K562 (cell line): Measurements from ENCODE around the gene DUSP3. TPM values are rescaled to one million over a fixed set of nuclear protein-coding genes. Genes with fewer than 3 reads are reported as not detected.

ENCODE experiments used
- CHD1 ChIP-seq: fragments of 200-600 bp; sonication (generic); IDR thresholded peaks from one replicate; pipeline ENCODE4 v1.6.1; 2012; ENCODE audit warnings: mild to moderate bottlenecking, moderate library complexity, low read length, inconsistent platforms
- CXXC5 ChIP-seq: fragments of 250-450 bp; sonication (Bioruptor Pico); IDR thresholded peaks from 2 replicates; pipeline ENCODE4 v1.8.0; 2022; ENCODE audit warnings: inconsistent platforms, mild to moderate bottlenecking, moderate library complexity
- FOXM1 ChIP-seq, 2 experiments: fragments of 450-650 bp in 1 of 2; sonication (generic) in 1 of 2; formaldehyde crosslinking in 1 of 2; IDR thresholded peaks; 2 replicates each; pipeline versions ENCODE4 v1.6.1 to v1.9.0; 2017 to 2022; ENCODE audit warnings: low read depth in 2 of 2, mild to moderate bottlenecking in 2 of 2, missing genetic modification reagents in 1 of 2, moderate library complexity in 1 of 2
- GTF2F1 ChIP-seq: IDR thresholded peaks from 2 replicates; pipeline ENCODE4 v1.6.1; 2011; ENCODE audit warnings: low read depth, low read length, improper control_type of control experiment
- HOXB6 ChIP-seq: fragments of 250-450 bp; sonication (Bioruptor Pico); IDR thresholded peaks from 2 replicates; pipeline ENCODE4 v1.5.1; 2022; ENCODE audit warnings: mild to moderate bottlenecking, borderline replicate concordance
- KLF1 ChIP-seq: fragments of 450-650 bp; IDR thresholded peaks from 2 replicates; pipeline ENCODE4 v1.6.1; 2016; ENCODE audit warnings: missing genetic modification characterization, missing compliant biosample characterization
- MAFF ChIP-seq: IDR thresholded peaks from 2 replicates; pipeline ENCODE4 v1.6.1; 2012; ENCODE audit warnings: low read length, improper control_type of control experiment
- MEF2D ChIP-seq: conservative IDR thresholded peaks from 2 replicates; pipeline ENCODE4 v1.6.1; 2016; ENCODE audit warnings: low read depth, missing genetic modification characterization, missing compliant biosample characterization
- MYNN ChIP-seq, 2 experiments: sonication (generic); formaldehyde crosslinking in 1 of 2; IDR thresholded peaks; 2 replicates each; pipeline versions ENCODE4 v1.5.0 to v1.6.1; 2016 to 2020; ENCODE audit warnings: antibody characterized with exemption in 1 of 2, missing genetic modification reagents in 1 of 2
- NCOA4 ChIP-seq: fragments of 450-650 bp; IDR thresholded peaks from 2 replicates; pipeline ENCODE4 v1.6.1; 2018; ENCODE audit warnings: mild to moderate bottlenecking; ENCODE audit not compliant: partially characterized antibody
- PCBP2 ChIP-seq: fragments of 200-400 bp; formaldehyde crosslinking; IDR thresholded peaks from 2 replicates; pipeline ENCODE4 v1.6.1; 2018; ENCODE audit warnings: low read length, low read depth, mild to moderate bottlenecking, moderate library complexity; ENCODE audit not compliant: poor library complexity, severe bottlenecking
- PHB2 ChIP-seq: fragments of 450-650 bp; IDR thresholded peaks from 2 replicates; pipeline ENCODE4 v1.6.1; 2017; ENCODE audit warnings: low read depth
- PHF20 ChIP-seq: fragments of 450-650 bp; IDR thresholded peaks from 2 replicates; pipeline ENCODE4 v1.6.1; 2018; ENCODE audit not compliant: partially characterized antibody
- RAD21 ChIP-seq, 2 experiments: fragments of 250-450 bp in 1 of 2; fragments of 450-650 bp in 1 of 2; sonication (Bioruptor Pico) in 1 of 2; formaldehyde crosslinking in 1 of 2; IDR thresholded peaks in 1 of 2; conservative IDR thresholded peaks in 1 of 2; 2 replicates each; pipeline versions ENCODE4 v1.4.0 to v1.8.0; 2020 to 2022; ENCODE audit warnings: mild to moderate bottlenecking in 2 of 2, moderate library complexity in 1 of 2
- TSC22D4 ChIP-seq: fragments of 450-650 bp; IDR thresholded peaks from 2 replicates; pipeline ENCODE4 v1.6.1; 2016; ENCODE audit warnings: missing genetic modification characterization, missing biosample characterization, control low read depth
- ZNF24 ChIP-seq: fragments of 450-650 bp; IDR thresholded peaks from 2 replicates; pipeline ENCODE4 v1.6.1; 2016
- ZNF324 ChIP-seq: fragments of 250-450 bp; sonication (Bioruptor Pico); IDR thresholded peaks from 2 replicates; pipeline ENCODE4 v1.4.0; 2020; ENCODE audit warnings: mild to moderate bottlenecking
- polyA plus RNA-seq, 8 experiments: library from polyadenylated mRNA; depleted of rRNA in 4 of 8; stranded (reverse) in 5 of 8; unstranded in 3 of 8; fragments of >200 nt; fragmentation: Nextera tagmentation in 2 of 8; fragmentation: Illumina TruSeq in 1 of 8; extraction: Ambion mirVana in 2 of 8; extraction: Trizol in 1 of 8; gene quantifications; 2 replicates each; pipeline versions ENCODE4 v1.2.1 to v1.2.3, GENCODE V29; 2011 to 2014; ENCODE audit warnings: inconsistent platforms in 1 of 8, missing spikeins in 1 of 8
- total RNA-seq, 7 experiments: library from RNA; depleted of rRNA in 6 of 7; stranded (reverse); fragments of >200 nt in 6 of 7; fragmentation: Illumina TruSeq in 2 of 7; extraction: Trizol in 2 of 7; gene quantifications; 2 replicates each; pipeline versions ENCODE4 v1.2.1 to v1.2.3, GENCODE V29; 2011 to 2021; ENCODE audit warnings: low replicate concordance in 1 of 7
- TF ChIP-seq, protein P1 (sequence below): sonication (generic); formaldehyde crosslinking; IDR thresholded peaks from 2 replicates; pipeline ENCODE4 v1.8.0; 2023; ENCODE audit warnings: missing genetic modification reagents, mild to moderate bottlenecking, borderline replicate concordance
- TF ChIP-seq, protein P2 (sequence below): fragments of 450-650 bp; IDR thresholded peaks from one replicate; pipeline ENCODE4 v1.6.1; 2018; ENCODE audit warnings: mild to moderate bottlenecking, moderate library complexity; ENCODE audit not compliant: partially characterized antibody
- TF ChIP-seq, protein P3 (sequence below): conservative IDR thresholded peaks from 2 replicates; pipeline ENCODE4 v1.6.1; 2011; ENCODE audit warnings: low read depth, mild to moderate bottlenecking, low read length; ENCODE audit not compliant: control insufficient read depth

DUSP3 gene
- total and polyA plus RNA-seq, 9 of the 15 experiments (the other 6 are each of a cell fraction or from before 2014, with no cell fraction given), result 4.1 to 19.8 (median 12.3) TPM

DNA sequence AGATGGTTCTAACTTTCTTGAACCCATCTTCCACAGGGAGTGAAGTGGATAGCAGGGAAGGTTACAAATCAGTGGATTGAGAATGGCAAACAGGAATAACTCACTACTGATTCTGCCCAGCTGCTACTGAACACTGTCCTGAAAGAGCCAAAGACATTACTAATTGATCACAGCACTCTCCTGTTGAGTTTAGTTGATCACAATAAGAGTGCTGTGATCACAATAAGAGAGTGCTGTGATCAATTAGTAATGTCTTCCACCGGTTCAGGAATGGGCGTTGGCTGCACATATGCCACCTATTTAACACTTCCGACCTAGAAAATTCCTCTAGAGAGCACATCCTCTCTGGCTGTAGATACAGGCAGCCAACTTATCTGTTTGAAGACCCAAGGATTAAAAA lies 12.8 kb upstream of the DUSP3 start (continued):
- TF ChIP-seq, protein P1, sequence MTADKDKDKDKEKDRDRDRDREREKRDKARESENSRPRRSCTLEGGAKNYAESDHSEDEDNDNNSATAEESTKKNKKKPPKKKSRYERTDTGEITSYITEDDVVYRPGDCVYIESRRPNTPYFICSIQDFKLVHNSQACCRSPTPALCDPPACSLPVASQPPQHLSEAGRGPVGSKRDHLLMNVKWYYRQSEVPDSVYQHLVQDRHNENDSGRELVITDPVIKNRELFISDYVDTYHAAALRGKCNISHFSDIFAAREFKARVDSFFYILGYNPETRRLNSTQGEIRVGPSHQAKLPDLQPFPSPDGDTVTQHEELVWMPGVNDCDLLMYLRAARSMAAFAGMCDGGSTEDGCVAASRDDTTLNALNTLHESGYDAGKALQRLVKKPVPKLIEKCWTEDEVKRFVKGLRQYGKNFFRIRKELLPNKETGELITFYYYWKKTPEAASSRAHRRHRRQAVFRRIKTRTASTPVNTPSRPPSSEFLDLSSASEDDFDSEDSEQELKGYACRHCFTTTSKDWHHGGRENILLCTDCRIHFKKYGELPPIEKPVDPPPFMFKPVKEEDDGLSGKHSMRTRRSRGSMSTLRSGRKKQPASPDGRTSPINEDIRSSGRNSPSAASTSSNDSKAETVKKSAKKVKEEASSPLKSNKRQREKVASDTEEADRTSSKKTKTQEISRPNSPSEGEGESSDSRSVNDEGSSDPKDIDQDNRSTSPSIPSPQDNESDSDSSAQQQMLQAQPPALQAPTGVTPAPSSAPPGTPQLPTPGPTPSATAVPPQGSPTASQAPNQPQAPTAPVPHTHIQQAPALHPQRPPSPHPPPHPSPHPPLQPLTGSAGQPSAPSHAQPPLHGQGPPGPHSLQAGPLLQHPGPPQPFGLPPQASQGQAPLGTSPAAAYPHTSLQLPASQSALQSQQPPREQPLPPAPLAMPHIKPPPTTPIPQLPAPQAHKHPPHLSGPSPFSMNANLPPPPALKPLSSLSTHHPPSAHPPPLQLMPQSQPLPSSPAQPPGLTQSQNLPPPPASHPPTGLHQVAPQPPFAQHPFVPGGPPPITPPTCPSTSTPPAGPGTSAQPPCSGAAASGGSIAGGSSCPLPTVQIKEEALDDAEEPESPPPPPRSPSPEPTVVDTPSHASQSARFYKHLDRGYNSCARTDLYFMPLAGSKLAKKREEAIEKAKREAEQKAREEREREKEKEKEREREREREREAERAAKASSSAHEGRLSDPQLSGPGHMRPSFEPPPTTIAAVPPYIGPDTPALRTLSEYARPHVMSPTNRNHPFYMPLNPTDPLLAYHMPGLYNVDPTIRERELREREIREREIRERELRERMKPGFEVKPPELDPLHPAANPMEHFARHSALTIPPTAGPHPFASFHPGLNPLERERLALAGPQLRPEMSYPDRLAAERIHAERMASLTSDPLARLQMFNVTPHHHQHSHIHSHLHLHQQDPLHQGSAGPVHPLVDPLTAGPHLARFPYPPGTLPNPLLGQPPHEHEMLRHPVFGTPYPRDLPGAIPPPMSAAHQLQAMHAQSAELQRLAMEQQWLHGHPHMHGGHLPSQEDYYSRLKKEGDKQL (CRISPR knock-in tag), result no peak
- TF ChIP-seq HOXB6 (CRISPR knock-in tag) (no peak), ZNF24 (no peak), NCOA4 (peak; percentile 58), PHB2 (no peak), GTF2F1 (no peak), ZNF324 (CRISPR knock-in tag) (no peak), RAD21 (CRISPR knock-in tag; conservative IDR thresholded peaks at IDR 0.05 in 1 of 2, IDR thresholded peaks at IDR 0.05 in 1 of 2) (no peak), PHF20 (no peak), PCBP2 (no peak), CHD1 (no peak), MYNN (IDR thresholded peaks at IDR 0.05) (no peak), MYNN (CRISPR knock-in tag; IDR thresholded peaks at IDR 0.05) (no peak), MEF2D (tag) (no peak), TSC22D4 (tag) (no peak), CXXC5 (CRISPR knock-in tag) (no peak), FOXM1 (IDR thresholded peaks at IDR 0.05; ENCODE audit: low read depth) (peak; percentile 57; the same call in 1 of the 2 replicates), FOXM1 (CRISPR knock-in tag; IDR thresholded peaks at IDR 0.05; ENCODE audit: low read depth) (no peak), MAFF (no peak), KLF1 (tag) (peak; percentile 94)
- TF ChIP-seq, protein P2, sequence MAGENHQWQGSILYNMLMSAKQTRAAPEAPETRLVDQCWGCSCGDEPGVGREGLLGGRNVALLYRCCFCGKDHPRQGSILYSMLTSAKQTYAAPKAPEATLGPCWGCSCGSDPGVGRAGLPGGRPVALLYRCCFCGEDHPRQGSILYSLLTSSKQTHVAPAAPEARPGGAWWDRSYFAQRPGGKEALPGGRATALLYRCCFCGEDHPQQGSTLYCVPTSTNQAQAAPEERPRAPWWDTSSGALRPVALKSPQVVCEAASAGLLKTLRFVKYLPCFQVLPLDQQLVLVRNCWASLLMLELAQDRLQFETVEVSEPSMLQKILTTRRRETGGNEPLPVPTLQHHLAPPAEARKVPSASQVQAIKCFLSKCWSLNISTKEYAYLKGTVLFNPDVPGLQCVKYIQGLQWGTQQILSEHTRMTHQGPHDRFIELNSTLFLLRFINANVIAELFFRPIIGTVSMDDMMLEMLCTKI, result no peak
- TF ChIP-seq, protein P3, sequence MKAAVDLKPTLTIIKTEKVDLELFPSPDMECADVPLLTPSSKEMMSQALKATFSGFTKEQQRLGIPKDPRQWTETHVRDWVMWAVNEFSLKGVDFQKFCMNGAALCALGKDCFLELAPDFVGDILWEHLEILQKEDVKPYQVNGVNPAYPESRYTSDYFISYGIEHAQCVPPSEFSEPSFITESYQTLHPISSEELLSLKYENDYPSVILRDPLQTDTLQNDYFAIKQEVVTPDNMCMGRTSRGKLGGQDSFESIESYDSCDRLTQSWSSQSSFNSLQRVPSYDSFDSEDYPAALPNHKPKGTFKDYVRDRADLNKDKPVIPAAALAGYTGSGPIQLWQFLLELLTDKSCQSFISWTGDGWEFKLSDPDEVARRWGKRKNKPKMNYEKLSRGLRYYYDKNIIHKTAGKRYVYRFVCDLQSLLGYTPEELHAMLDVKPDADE, result no peak
